ENCODE results near the gene C17orf50.

- TF ChIP-seq CTCF (IDR thresholded peaks at IDR 0.05), result no peak
- no peak for TF ChIP-seq POLR2A (IDR thresholded peaks at IDR 0.05)
Observed at GRCh38 chr17:35811759-35812158, 51.1 kb downstream of the C17orf50 start.
